Trophoblast cell (in vitro differentiated cells and primary cell): ENCODE results near the gene PSENEN.
"Not testable (repeated sequence)": the region's sequence is repeated elsewhere in the genome, so short reads cannot be mapped to it uniquely, and the experiment has no call there.

Experiments used
- DNase-seq, 2 donors: peaks; one replicate each; pipeline ENCODE4 v3.0.0-alpha.2; 2016
- H2AFZ ChIP-seq: 2 replicates; pipeline ENCODE4 v1.6.1; 2013; ENCODE audit warnings: low read length, moderate library complexity, mild to moderate bottlenecking; ENCODE audit not compliant: insufficient read depth, poor library complexity
- H2AK5ac ChIP-seq: 2 replicates; pipeline ENCODE4 v1.6.1; 2013; ENCODE audit warnings: mild to moderate bottlenecking, low read length
- H2BK120ac ChIP-seq: 2 replicates; pipeline ENCODE4 v1.6.1; 2013; ENCODE audit warnings: low read length, mild to moderate bottlenecking, moderate library complexity; ENCODE audit not compliant: insufficient read depth, poor library complexity
- H2BK12ac ChIP-seq: 2 replicates; pipeline ENCODE4 v1.6.1; 2013; ENCODE audit warnings: mild to moderate bottlenecking, low read length, moderate library complexity
- H2BK5ac ChIP-seq: 2 replicates; pipeline ENCODE4 v1.6.1; 2013; ENCODE audit warnings: low read length, low read depth, moderate library complexity, mild to moderate bottlenecking; ENCODE audit not compliant: poor library complexity
- H3K14ac ChIP-seq: 2 replicates; pipeline ENCODE4 v1.6.1; 2013; ENCODE audit warnings: mild to moderate bottlenecking, low read length
- H3K18ac ChIP-seq: 2 replicates; pipeline ENCODE4 v1.6.1; 2013; ENCODE audit warnings: mild to moderate bottlenecking, low read length
- H3K23ac ChIP-seq: 2 replicates; pipeline ENCODE4 v1.6.1; 2013; ENCODE audit warnings: low read length
- H3K27ac ChIP-seq: 2 replicates; pipeline ENCODE4 v1.5.1; 2013; ENCODE audit warnings: low read depth, mild to moderate bottlenecking, inconsistent platforms, low read length, moderate library complexity
- H3K27me3 ChIP-seq: 2 replicates; pipeline ENCODE4 v1.6.1; 2013; ENCODE audit warnings: inconsistent platforms, mild to moderate bottlenecking, low read length, moderate library complexity; ENCODE audit not compliant: insufficient read depth
- H3K36me3 ChIP-seq, 2 experiments: 1 replicate in 1 of 2; 2 replicates in 1 of 2; pipeline ENCODE4 v1.6.1; 2013; ENCODE audit warnings: low read length in 2 of 2, mild to moderate bottlenecking in 2 of 2, moderate library complexity in 1 of 2; ENCODE audit not compliant: insufficient read depth in 2 of 2, control insufficient read depth in 1 of 2
- H3K4ac ChIP-seq: 2 replicates; pipeline ENCODE4 v1.6.1; 2013; ENCODE audit warnings: low read depth, mild to moderate bottlenecking, low read length, moderate library complexity
- H3K4me1 ChIP-seq, 2 experiments: 1 replicate in 1 of 2; 2 replicates in 1 of 2; pipeline ENCODE4 v1.6.1; 2013; ENCODE audit warnings: low read length in 2 of 2, mild to moderate bottlenecking in 2 of 2, moderate library complexity in 1 of 2; ENCODE audit not compliant: insufficient read depth in 2 of 2, control insufficient read depth in 1 of 2
- H3K4me2 ChIP-seq: 2 replicates; pipeline ENCODE4 v1.6.1; 2013; ENCODE audit warnings: inconsistent platforms, mild to moderate bottlenecking, low read length, moderate library complexity
- H3K4me3 ChIP-seq: 2 replicates; pipeline ENCODE4 v1.5.1; 2013; ENCODE audit warnings: mild to moderate bottlenecking, low read depth, low read length, inconsistent platforms
- H3K79me1 ChIP-seq: one replicate; pipeline ENCODE4 v1.6.1; 2013; ENCODE audit warnings: low read length
- H3K79me2 ChIP-seq: 2 replicates; pipeline ENCODE4 v1.6.1; 2013; ENCODE audit warnings: low read length, mild to moderate bottlenecking; ENCODE audit not compliant: control insufficient read depth, insufficient read depth, poor library complexity
- H3K9ac ChIP-seq: 2 replicates; pipeline ENCODE4 v1.6.1; 2013; ENCODE audit warnings: mild to moderate bottlenecking, low read length
- H3K9me3 ChIP-seq: 2 replicates; pipeline ENCODE4 v1.6.1; 2013; ENCODE audit warnings: low read depth, mild to moderate bottlenecking, control low read depth, inconsistent platforms, low read length; ENCODE audit not compliant: insufficient read depth
- H4K12ac ChIP-seq: 2 replicates; pipeline ENCODE4 v1.6.1; 2013; ENCODE audit warnings: low read depth, mild to moderate bottlenecking, low read length, moderate library complexity
- H4K8ac ChIP-seq: 2 replicates; pipeline ENCODE4 v1.6.1; 2013; ENCODE audit warnings: low read depth, mild to moderate bottlenecking, low read length, moderate library complexity
- H4K91ac ChIP-seq: one replicate; pipeline ENCODE4 v1.6.1; 2013; ENCODE audit warnings: low read depth, mild to moderate bottlenecking, low read length, moderate library complexity
- WGBS: extraction: QIAGEN DNeasy Blood & Tissue Kit; methylation state at CpG from one replicate; pipeline ENCODE4 v1.1.7; 2013; ENCODE audit warnings: missing lambda C conversion rate; ENCODE audit not compliant: insufficient read length, insufficient coverage; ENCODE audit errors: extremely low coverage; 5-methylcytosine and 5-hydroxymethylcytosine counted together

Gene PSENEN

GRCh38 chr19:35724132-35724531 is 21.3 kb upstream of the PSENEN start:
- H3K79me1 ChIP-seq, H3K4ac ChIP-seq, H3K27ac ChIP-seq, DNase-seq, H3K27me3 ChIP-seq, H3K4me1 ChIP-seq, H2BK120ac ChIP-seq, H3K14ac ChIP-seq, H4K91ac ChIP-seq, H3K9ac ChIP-seq, H2BK5ac ChIP-seq, H2BK12ac ChIP-seq, H3K79me2 ChIP-seq, H3K18ac ChIP-seq, H4K12ac ChIP-seq, H2AFZ ChIP-seq, H3K4me3 ChIP-seq, H2AK5ac ChIP-seq, H3K4me2 ChIP-seq, H4K8ac ChIP-seq, H3K23ac ChIP-seq, H3K9me3 ChIP-seq: not testable (repeated sequence)
- peaks cover 89 to 90% of the 10 kb centered on the region in 2 experiments for H3K36me3 ChIP-seq
- no CpG with 5 or more reads among the region's 7 CpGs for WGBS

DNA sequence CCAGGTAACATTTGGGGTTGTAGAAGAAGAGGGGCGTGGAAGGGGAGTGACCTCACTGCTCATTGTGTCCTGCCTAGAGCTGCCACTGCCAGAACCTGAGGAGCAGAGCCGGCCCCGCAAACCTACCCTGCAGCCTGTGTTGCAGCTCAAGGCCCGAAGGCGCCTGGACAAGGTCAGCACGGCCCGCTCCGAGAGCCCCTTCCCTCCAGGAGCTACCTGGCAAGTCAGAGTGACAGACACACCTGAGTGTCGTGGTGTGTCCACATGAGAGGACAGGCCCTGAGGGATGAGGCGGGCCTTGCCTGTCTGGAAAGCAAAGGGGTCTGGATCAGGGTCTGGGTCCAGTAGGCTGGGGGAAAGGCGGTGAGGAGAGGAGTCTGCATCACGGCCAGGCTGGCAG is 20.9 kb upstream of the PSENEN start:
- H3K9me3 ChIP-seq, result no peaks in the 10 kb centered on the region
- no peak overlapping the region for H3K9ac ChIP-seq
- no peak overlapping the region for H3K4me2 ChIP-seq
- no peak overlapping the region for H2AFZ ChIP-seq
- no peak overlapping the region for H3K4ac ChIP-seq
- H2BK120ac ChIP-seq, result no peak overlapping the region
- H3K27me3 ChIP-seq, result no peaks in the 10 kb centered on the region
- no peak overlapping the region for H3K4me3 ChIP-seq
- no peak overlapping the region for H4K8ac ChIP-seq
- H4K12ac ChIP-seq, result no peak overlapping the region
- no peaks in the 10 kb centered on the region for H3K79me2 ChIP-seq
- H3K4me1 ChIP-seq, result no peaks in the 10 kb centered on the region
- no peak overlapping the region for H3K14ac ChIP-seq
- no peak overlapping the region for H4K91ac ChIP-seq
- no peak for DNase-seq
- H3K36me3 ChIP-seq, result peaks cover 93 to 94% of the 10 kb centered on the region in 2 experiments
- no peak overlapping the region for H2AK5ac ChIP-seq
- H3K18ac ChIP-seq, result no peak overlapping the region
- no CpG with 5 or more reads among the region's 12 CpGs for WGBS
- no peak overlapping the region for H3K27ac ChIP-seq
- no peaks in the 10 kb centered on the region for H3K79me1 ChIP-seq
- no peak overlapping the region for H2BK12ac ChIP-seq
- no peak overlapping the region for H2BK5ac ChIP-seq
- no peak overlapping the region for H3K23ac ChIP-seq

DNA sequence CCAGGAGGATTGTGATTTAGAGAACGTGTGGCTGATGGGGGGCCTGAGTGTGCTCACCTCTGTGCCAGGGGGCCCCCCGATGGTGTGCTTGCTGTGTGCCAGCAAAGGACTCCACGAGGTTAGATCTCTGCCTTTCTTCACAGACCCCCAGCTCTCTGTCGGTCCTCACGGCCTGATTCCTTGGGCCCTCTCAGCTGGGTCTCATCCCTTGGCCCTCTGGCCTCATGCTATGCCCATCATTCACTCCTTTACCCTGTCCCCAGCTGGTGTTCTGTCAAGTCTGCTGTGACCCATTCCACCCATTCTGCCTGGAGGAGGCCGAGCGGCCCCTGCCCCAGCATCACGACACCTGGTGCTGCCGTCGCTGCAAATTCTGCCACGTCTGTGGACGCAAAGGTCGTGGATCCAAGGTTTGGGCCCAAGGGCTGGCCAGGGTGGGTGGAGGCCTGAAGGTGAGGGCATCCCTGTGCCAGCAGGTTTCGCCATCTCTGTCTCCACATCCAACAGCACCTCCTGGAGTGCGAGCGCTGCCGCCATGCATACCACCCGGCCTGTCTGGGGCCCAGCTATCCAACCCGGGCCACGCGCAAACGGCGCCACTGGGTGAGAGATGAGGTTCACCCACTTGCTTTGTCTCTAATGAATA is 20.1 kb upstream of the PSENEN start:
- no peak overlapping the region for H4K12ac ChIP-seq
- H3K4me1 ChIP-seq, result no peaks in the 10 kb centered on the region
- no peak overlapping the region for H2AK5ac ChIP-seq
- no peak overlapping the region for H2BK12ac ChIP-seq
- no peak overlapping the region for H4K8ac ChIP-seq
- H4K91ac ChIP-seq, result no peak overlapping the region
- no peak overlapping the region for H3K4me2 ChIP-seq
- no peak overlapping the region for H2BK5ac ChIP-seq
- H3K9ac ChIP-seq, result no peak overlapping the region
- no peak overlapping the region for H3K18ac ChIP-seq
- no peak overlapping the region for H3K4ac ChIP-seq
- no peak for DNase-seq
- H3K36me3 ChIP-seq, result peaks cover 93 to 94% of the 10 kb centered on the region in 2 experiments
- H3K27ac ChIP-seq, result no peak overlapping the region
- H3K4me3 ChIP-seq, result no peak overlapping the region
- no CpG with 5 or more reads among the region's 23 CpGs for WGBS
- no peak overlapping the region for H2AFZ ChIP-seq
- no peaks in the 10 kb centered on the region for H3K9me3 ChIP-seq
- H2BK120ac ChIP-seq, result no peak overlapping the region
- no peaks in the 10 kb centered on the region for H3K79me1 ChIP-seq
- H3K14ac ChIP-seq, result no peak overlapping the region
- H3K27me3 ChIP-seq, result no peaks in the 10 kb centered on the region
- no peaks in the 10 kb centered on the region for H3K79me2 ChIP-seq
- H3K23ac ChIP-seq, result no peak overlapping the region

- WGBS, result no CpG with 5 or more reads among the region's 25 CpGs
- Histone ChIP-seq H3K18ac (no peak overlapping the region), H2BK12ac (no peak overlapping the region)
Measured at GRCh38 chr19:35727053-35727955, 18.1 kb upstream of the PSENEN start.

More at GRCh38 chr19:35727053-35727955, 18.1 kb upstream of the PSENEN start:
- H2BK120ac ChIP-seq, result no peak overlapping the region
- DNase-seq, result no peak
- H2AK5ac ChIP-seq, result no peak overlapping the region
- no peaks in the 10 kb centered on the region for H3K9me3 ChIP-seq
- H4K91ac ChIP-seq, result no peak overlapping the region
- no peak overlapping the region for H3K14ac ChIP-seq
- no peak overlapping the region for H3K4me2 ChIP-seq
- H3K9ac ChIP-seq, result no peak overlapping the region
- no peak overlapping the region for H4K12ac ChIP-seq
- H3K79me1 ChIP-seq, result no peaks in the 10 kb centered on the region
- H3K27ac ChIP-seq, result no peak overlapping the region
- H3K4ac ChIP-seq, result no peak overlapping the region
- no peaks in the 10 kb centered on the region for H3K4me1 ChIP-seq
- peaks cover 97% of the 10 kb centered on the region in 2 experiments for H3K36me3 ChIP-seq
- no peak overlapping the region for H4K8ac ChIP-seq
- no peaks in the 10 kb centered on the region for H3K27me3 ChIP-seq
- no peak overlapping the region for H3K4me3 ChIP-seq
- no peak overlapping the region for H2BK5ac ChIP-seq
- no peak overlapping the region for H2AFZ ChIP-seq
- no peak overlapping the region for H3K23ac ChIP-seq
- no peaks in the 10 kb centered on the region for H3K79me2 ChIP-seq
